HG03025 (cell line): ENCODE data around the gene STAT6.

Experiments
- ATAC-seq: cut with Tn5 transposase; IDR thresholded peaks from one replicate; pipeline ENCODE4 v1.9.1; 2021; ENCODE audit warnings: mild to moderate bottlenecking, moderate library complexity; ENCODE audit not compliant: unreplicated experiment, low FRiP score

STAT6 gene

GRCh38 chr12:57111031-57111734 lies at the start of gene STAT6:
Gene STAT6 (minus strand): TSS chr12:57111362. CDS start chr12:57108278, 3,084 bp downstream.
- ATAC-seq: peak; percentile 60

- ATAC-seq: no peak
Measured at GRCh38 chr12:57160741-57161140, 49.6 kb upstream of the STAT6 start.

- no peak for ATAC-seq
Measured at GRCh38 chr12:57160040-57160439, 48.9 kb upstream of the STAT6 start.

- ATAC-seq: no peak
Measured at GRCh38 chr12:57159311-57159710, 48.1 kb upstream of the STAT6 start.

GRCh38 chr12:57158665-57159064 lies 47.5 kb upstream of the STAT6 start:
- ATAC-seq: no peak

- no peak for ATAC-seq
Measured at GRCh38 chr12:57158186-57158585, 47.0 kb upstream of the STAT6 start.

- ATAC-seq: no peak
Measured at GRCh38 chr12:57157588-57158173, 46.5 kb upstream of the STAT6 start.

GRCh38 chr12:57156701-57157403 lies 45.7 kb upstream of the STAT6 start:
- ATAC-seq: no peak

GRCh38 chr12:57154804-57155434 lies 43.8 kb upstream of the STAT6 start:
- ATAC-seq: no peak

- ATAC-seq: no peak
Measured at GRCh38 chr12:57154076-57154475, 42.9 kb upstream of the STAT6 start.

GRCh38 chr12:57153415-57153997 lies 42.3 kb upstream of the STAT6 start:
- ATAC-seq: no peak

GRCh38 chr12:57152639-57153038 lies 41.5 kb upstream of the STAT6 start:
- ATAC-seq: no peak

- no peak for ATAC-seq
Measured at GRCh38 chr12:57151741-57152630, 40.8 kb upstream of the STAT6 start.

GRCh38 chr12:57150400-57151000 lies 39.3 kb upstream of the STAT6 start:
- ATAC-seq: no peak

GRCh38 chr12:57149245-57149900 lies 38.2 kb upstream of the STAT6 start:
- no peak for ATAC-seq

- ATAC-seq: no peak
Measured at GRCh38 chr12:57148469-57149244, 37.5 kb upstream of the STAT6 start.

GRCh38 chr12:57146961-57147944 lies 36.1 kb upstream of the STAT6 start, which contains the start of gene LRP1-AS:
Gene LRP1-AS (minus strand): TSS chr12:57147619.
- ATAC-seq: no peak
